ENCODE results near the gene TEX12. TPM values are rescaled to one million over a fixed set of nuclear protein-coding genes. Genes with fewer than 3 reads are reported as not detected.

The TEX12 gene
- total and polyA plus RNA-seq, 4 donors, result 0.09 to 0.74 (median 0.31) TPM; not detected in 1

DNA sequence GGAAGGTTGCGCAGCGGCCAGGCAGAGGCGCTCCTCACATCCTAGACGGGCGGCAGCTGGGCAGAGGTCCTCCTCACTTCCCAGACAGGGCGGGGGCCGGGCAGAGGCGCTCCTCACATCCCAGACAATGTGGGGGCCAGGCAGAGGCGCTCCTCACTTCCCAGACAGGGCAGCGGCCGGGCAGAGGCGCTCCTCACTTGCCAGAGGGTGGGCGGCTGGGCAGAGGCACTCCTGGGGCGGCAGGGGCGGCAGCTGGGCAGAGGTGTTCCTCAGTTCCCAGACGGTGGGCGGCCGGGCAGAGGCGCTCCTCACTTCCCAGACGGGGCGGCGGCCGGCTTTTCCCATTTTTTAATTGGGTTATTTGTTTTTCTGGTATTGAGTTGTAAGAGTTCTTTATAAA, 38.9 kb downstream of the TEX12 start:
- TF ChIP-seq, protein P1, sequence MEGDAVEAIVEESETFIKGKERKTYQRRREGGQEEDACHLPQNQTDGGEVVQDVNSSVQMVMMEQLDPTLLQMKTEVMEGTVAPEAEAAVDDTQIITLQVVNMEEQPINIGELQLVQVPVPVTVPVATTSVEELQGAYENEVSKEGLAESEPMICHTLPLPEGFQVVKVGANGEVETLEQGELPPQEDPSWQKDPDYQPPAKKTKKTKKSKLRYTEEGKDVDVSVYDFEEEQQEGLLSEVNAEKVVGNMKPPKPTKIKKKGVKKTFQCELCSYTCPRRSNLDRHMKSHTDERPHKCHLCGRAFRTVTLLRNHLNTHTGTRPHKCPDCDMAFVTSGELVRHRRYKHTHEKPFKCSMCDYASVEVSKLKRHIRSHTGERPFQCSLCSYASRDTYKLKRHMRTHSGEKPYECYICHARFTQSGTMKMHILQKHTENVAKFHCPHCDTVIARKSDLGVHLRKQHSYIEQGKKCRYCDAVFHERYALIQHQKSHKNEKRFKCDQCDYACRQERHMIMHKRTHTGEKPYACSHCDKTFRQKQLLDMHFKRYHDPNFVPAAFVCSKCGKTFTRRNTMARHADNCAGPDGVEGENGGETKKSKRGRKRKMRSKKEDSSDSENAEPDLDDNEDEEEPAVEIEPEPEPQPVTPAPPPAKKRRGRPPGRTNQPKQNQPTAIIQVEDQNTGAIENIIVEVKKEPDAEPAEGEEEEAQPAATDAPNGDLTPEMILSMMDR (IDR thresholded peaks at IDR 0.05; ENCODE audit: control extremely low read depth, extremely low read depth), result no peak
- Histone ChIP-seq H3K9ac (ENCODE audit: insufficient read depth in 1 of 2, low read length in 2 of 2) (no peak overlapping the region), H3K27ac (ENCODE audit: low read depth in 1 of 2, low read length in 1 of 2) (no peak overlapping the region), H3K36me3 (ENCODE audit: control insufficient read depth in 4 of 4, insufficient read depth in 4 of 4, low read length in 4 of 4) (peaks cover 0 to 3% (median 0%) of the 10 kb centered on the region in 4 donors), H3K27me3 (ENCODE audit: control insufficient read depth in 3 of 3, insufficient read depth in 3 of 3, low read length in 2 of 3) (no peaks in the 10 kb centered on the region), H3K9me3 (ENCODE audit: control insufficient read depth in 4 of 4, insufficient read depth in 3 of 4, low read length in 3 of 4) (no peaks in the 10 kb centered on the region), H3K4me3 (no peak overlapping the region), H3K4me1 (ENCODE audit: control insufficient read depth in 5 of 5, insufficient read depth in 5 of 5, low read length in 5 of 5) (peaks cover 0 to 4% (median 0%) of the 10 kb centered on the region in 5 donors)
- WGBS, 2 donors, result 93 to 96% methylated on average over 23 of the region's 23 CpGs
- DNase-seq (no peak), ATAC-seq (ENCODE audit: insufficient read depth, low FRiP score) (no peak)

DNA sequence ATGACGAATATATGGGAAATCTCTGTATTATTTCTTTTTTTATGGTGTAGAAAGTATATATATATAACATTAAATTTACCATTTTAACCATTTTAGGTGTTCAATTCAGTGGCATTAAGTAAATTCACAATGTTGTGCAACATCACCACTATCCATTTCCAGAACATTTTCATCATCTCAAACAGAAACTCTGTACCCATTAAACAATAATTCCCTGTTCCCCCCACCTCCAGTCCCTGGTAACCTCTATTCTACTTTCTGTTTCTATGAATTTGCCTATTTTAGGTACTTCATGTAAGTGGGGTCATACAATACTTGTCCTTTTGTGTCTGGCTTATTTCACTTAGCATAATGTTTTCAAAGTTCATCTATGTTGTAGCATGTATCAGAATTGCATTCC, 43.7 kb downstream of the TEX12 start:
- WGBS, 2 donors, result 82 to 90% methylated on average over 1 of the region's 1 CpG
- TF ChIP-seq, protein P1 (IDR thresholded peaks at IDR 0.05; ENCODE audit: control extremely low read depth, extremely low read depth), result no peak
- Histone ChIP-seq H3K9ac (ENCODE audit: insufficient read depth in 1 of 2, low read length in 2 of 2) (no peak overlapping the region), H3K36me3 (ENCODE audit: control insufficient read depth in 4 of 4, insufficient read depth in 4 of 4, low read length in 4 of 4) (no peaks in the 10 kb centered on the region), H3K27me3 (ENCODE audit: control insufficient read depth in 3 of 3, insufficient read depth in 3 of 3, low read length in 2 of 3) (no peaks in the 10 kb centered on the region), H3K9me3 (ENCODE audit: control insufficient read depth in 4 of 4, insufficient read depth in 3 of 4, low read length in 3 of 4) (no peaks in the 10 kb centered on the region), H3K4me3 (no peak overlapping the region), H3K4me1 (ENCODE audit: control insufficient read depth in 5 of 5, insufficient read depth in 5 of 5, low read length in 5 of 5) (peaks cover 0 to 6% (median 3%) of the 10 kb centered on the region in 5 donors), H3K27ac (ENCODE audit: low read depth in 1 of 2, low read length in 1 of 2) (no peak overlapping the region)
- ATAC-seq (ENCODE audit: insufficient read depth, low FRiP score), result no peak
- DNase-seq, result no peak

DNA sequence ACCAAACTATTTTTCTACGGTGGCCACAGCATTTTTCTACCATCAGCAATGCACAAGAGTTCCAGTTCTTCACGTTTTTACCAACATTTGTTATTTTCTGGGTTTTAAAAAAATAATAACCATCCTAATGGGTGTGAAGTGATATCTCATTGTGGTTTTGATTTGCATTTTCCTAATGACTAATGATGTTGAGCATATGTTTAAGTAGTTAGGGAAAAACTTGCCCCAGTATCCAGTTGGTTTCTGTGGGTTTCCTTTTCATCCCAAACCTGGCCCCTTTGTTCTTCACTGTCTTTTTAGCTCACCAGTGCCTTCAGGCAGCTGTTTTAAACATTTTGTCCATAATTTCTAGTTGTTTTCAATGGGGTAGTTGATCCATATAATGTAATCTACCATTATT, 44.4 kb downstream of the TEX12 start:
- no peaks in the 10 kb centered on the region for H3K27me3 ChIP-seq (ENCODE audit: control insufficient read depth in 3 of 3, insufficient read depth in 3 of 3, low read length in 2 of 3)
- no peaks in the 10 kb centered on the region for H3K36me3 ChIP-seq (ENCODE audit: control insufficient read depth in 4 of 4, insufficient read depth in 4 of 4, low read length in 4 of 4)
- H3K9ac ChIP-seq (ENCODE audit: insufficient read depth in 1 of 2, low read length in 2 of 2), result no peak overlapping the region
- DNase-seq, result no peak
- no peak overlapping the region for H3K4me3 ChIP-seq
- no peak for ATAC-seq (ENCODE audit: insufficient read depth, low FRiP score)
- H3K27ac ChIP-seq (ENCODE audit: low read depth in 1 of 2, low read length in 1 of 2), result no peak overlapping the region
- no peaks in the 10 kb centered on the region for H3K9me3 ChIP-seq (ENCODE audit: control insufficient read depth in 4 of 4, insufficient read depth in 3 of 4, low read length in 3 of 4)
- H3K4me1 ChIP-seq (ENCODE audit: control insufficient read depth in 5 of 5, insufficient read depth in 5 of 5, low read length in 5 of 5), result peaks cover 0 to 7% (median 5%) of the 10 kb centered on the region in 5 donors
- WGBS, 2 donors, result 39 to 45% methylated on average over 2 of the region's 2 CpGs
- TF ChIP-seq, protein P1 (IDR thresholded peaks at IDR 0.05; ENCODE audit: control extremely low read depth, extremely low read depth), result no peak

DNA sequence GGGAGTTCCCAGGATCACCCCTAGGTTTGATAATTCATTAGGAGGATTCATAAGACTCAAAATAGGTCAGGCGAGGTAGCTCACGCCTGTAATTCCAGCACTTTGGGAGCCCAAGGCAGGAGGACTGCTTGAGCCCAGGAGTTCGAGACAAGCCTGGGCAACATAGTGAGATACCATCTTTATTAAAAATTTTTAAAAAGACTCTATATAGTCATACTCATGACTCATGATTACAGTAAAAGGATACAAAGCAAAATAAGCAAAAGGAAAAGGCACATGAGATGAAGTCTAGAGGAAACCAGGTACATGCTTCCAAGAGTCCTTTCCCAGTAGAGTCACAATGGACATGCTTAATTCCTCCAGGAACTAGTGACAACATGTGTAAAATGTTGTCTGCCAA, 45.1 kb downstream of the TEX12 start:
- no peak overlapping the region for H3K4me3 ChIP-seq
- no peak overlapping the region for H3K27ac ChIP-seq (ENCODE audit: low read depth in 1 of 2, low read length in 1 of 2)
- no peak overlapping the region for H3K9ac ChIP-seq (ENCODE audit: insufficient read depth in 1 of 2, low read length in 2 of 2)
- H3K9me3 ChIP-seq (ENCODE audit: control insufficient read depth in 4 of 4, insufficient read depth in 3 of 4, low read length in 3 of 4), result no peaks in the 10 kb centered on the region
- H3K4me1 ChIP-seq (ENCODE audit: control insufficient read depth in 5 of 5, insufficient read depth in 5 of 5, low read length in 5 of 5), result peaks cover 0 to 10% (median 6%) of the 10 kb centered on the region in 5 donors
- peaks cover 0 to 3% (median 0%) of the 10 kb centered on the region in 4 donors for H3K36me3 ChIP-seq (ENCODE audit: control insufficient read depth in 4 of 4, insufficient read depth in 4 of 4, low read length in 4 of 4)
- WGBS, 2 donors, result 92 to 96% methylated on average over 3 of the region's 3 CpGs
- ATAC-seq (ENCODE audit: insufficient read depth, low FRiP score) (no peak), DNase-seq (no peak)
- TF ChIP-seq, protein P1 (IDR thresholded peaks at IDR 0.05; ENCODE audit: control extremely low read depth, extremely low read depth), result no peak
- H3K27me3 ChIP-seq (ENCODE audit: control insufficient read depth in 3 of 3, insufficient read depth in 3 of 3, low read length in 2 of 3), result no peaks in the 10 kb centered on the region
